Panc1 (cell line): ENCODE data around the gene DPM3. TPM values are rescaled to one million over a fixed set of nuclear protein-coding genes. Genes with fewer than 3 reads are reported as not detected.

Experiments used
- ATAC-seq: fragments of 200-7000 bp; cut with Tn5 transposase; 2 replicates; pipeline ENCODE4 v1.9.1; 2020; ENCODE audit warnings: mild to moderate bottlenecking, moderate library complexity
- BruUV-seq: library from RNA; stranded (reverse); fragments of 400-500 nt; replicated peaks from 2 replicates; lab custom pipeline; 2021; lab: Mats Ljungman, UMichigan
- CTCF ChIA-PET: fragments of 300-600 bp; sonication (Branson Sonifier 250); formaldehyde crosslinking; loops from one replicate; lab custom pipeline; 2022; ENCODE audit warnings: antibody characterized with exemption; lab: Charles Lee
- POLR2A ChIA-PET: fragments of 300-600 bp; sonication (Branson Sonifier 250); formaldehyde crosslinking; loops from one replicate; lab custom pipeline; 2022; ENCODE audit warnings: antibody characterized with exemption; lab: Charles Lee
- DNase-seq: peaks from one replicate; pipeline ENCODE4 v3.0.0-alpha.2; 2010; ENCODE audit warnings: low read depth, low spot score
- H3K27ac ChIP-seq: 2 replicates; pipeline ENCODE4 v1.5.1; 2011; ENCODE audit warnings: mild to moderate bottlenecking, low read length, inconsistent platforms
- H3K27me3 ChIP-seq: fragments of 200-500 bp; sonication (Bioruptor generic); 2 replicates; pipeline ENCODE4 v1.6.0; 2014; ENCODE audit warnings: low read length, inconsistent platforms; ENCODE audit not compliant: control insufficient read depth, insufficient read depth
- H3K36me3 ChIP-seq: fragments of 200-500 bp; sonication (Bioruptor generic); 2 replicates; pipeline ENCODE4 v1.5.1; 2014; ENCODE audit warnings: inconsistent platforms, mild to moderate bottlenecking, low read length, moderate library complexity; ENCODE audit not compliant: control insufficient read depth, insufficient read depth
- H3K4me1 ChIP-seq: 2 replicates; pipeline ENCODE4 v1.5.1; 2011; ENCODE audit warnings: inconsistent platforms, mild to moderate bottlenecking, low read length, moderate library complexity; ENCODE audit not compliant: control insufficient read depth, insufficient read depth
- H3K4me3 ChIP-seq, 2 experiments: 2 replicates each; pipeline ENCODE4 v1.5.1; 2011 to 2012; ENCODE audit warnings: low read depth in 2 of 2, low read length in 2 of 2, mild to moderate bottlenecking in 2 of 2, inconsistent platforms in 1 of 2, moderate library complexity in 1 of 2
- H3K9me3 ChIP-seq: fragments of 200-500 bp; sonication (Bioruptor generic); 2 replicates; pipeline ENCODE4 v1.5.1; 2014; ENCODE audit warnings: low read depth, mild to moderate bottlenecking, inconsistent platforms, low read length, moderate library complexity; ENCODE audit not compliant: control insufficient read depth, insufficient read depth
- CTCF ChIP-seq: fragments of 450-650 bp; IDR thresholded peaks from 2 replicates; pipeline ENCODE4 v1.5.1; 2017; ENCODE audit warnings: mild to moderate bottlenecking
- POLR2AphosphoS5 ChIP-seq: IDR thresholded peaks from 2 replicates; pipeline ENCODE4 v1.6.1; 2012; ENCODE audit warnings: mild to moderate bottlenecking, low read depth, low read length, moderate library complexity
- REST ChIP-seq, 2 experiments: IDR thresholded peaks; 2 replicates each; pipeline ENCODE4 v1.6.1; 2011 to 2012; ENCODE audit warnings: low read depth in 2 of 2, control low read depth in 1 of 2, low read length in 1 of 2, mild to moderate bottlenecking in 1 of 2, moderate library complexity in 1 of 2; ENCODE audit not compliant: insufficient read depth in 1 of 2
- SIN3A ChIP-seq: IDR thresholded peaks from 2 replicates; pipeline ENCODE4 v1.6.1; 2012; ENCODE audit warnings: low read depth, mild to moderate bottlenecking, low read length, moderate library complexity, borderline replicate concordance; ENCODE audit not compliant: insufficient read depth
- TCF7L2 ChIP-seq: IDR thresholded peaks from 2 replicates; pipeline ENCODE4 v1.6.1; 2011; ENCODE audit warnings: mild to moderate bottlenecking, low read depth, low read length, inconsistent platforms
- in situ Hi-C: cut with HindIII; loops from 2 replicates; pipeline ENCODE4 v1.10.0; 2016; ENCODE audit warnings: low sequenced_read_pairs, low pct_unique_long_range_greater_than_20kb
- intact Hi-C: fragments of 100-400 bp; cut with micrococcal nuclease; formaldehyde crosslinking; loops from one replicate; pipeline ENCODE4 v1.10.0; 2022; ENCODE audit not compliant: unreplicated experiment
- total RNA-seq: library from RNA; stranded (reverse); gene quantifications from one replicate; pipeline ENCODE4 v1.2.1, GENCODE V29; 2021; ENCODE audit not compliant: unreplicated experiment

The DPM3 gene
- total RNA-seq, 1 experiment from 2014 or later, result 66.0 TPM

GRCh38 chr1:155175927-155176371 lies 35.6 kb upstream of the DPM3 start:
- no peak overlapping the region for H3K4me3 ChIP-seq
- H3K36me3 ChIP-seq, result no peaks in the 10 kb centered on the region; the same call in 1 of the 2 replicates
- DNase-seq (no peak), ATAC-seq (peak; percentile 35; the same call in 1 of the 2 replicates)
- intact Hi-C loops, result no loop called here
- in situ Hi-C loops, result no loop called here
- no TSS peak for BruUV-seq
- H3K27me3 ChIP-seq, result no peaks in the 10 kb centered on the region
- TF ChIP-seq REST (IDR thresholded peaks at IDR 0.05; ENCODE audit: insufficient read depth in 1 of 2, low read depth in 2 of 2, low read length in 1 of 2) (no peak), TCF7L2 (no peak), CTCF (no peak; the same call in 1 of the 2 replicates)
- peaks cover 23% of the 10 kb centered on the region for H3K4me1 ChIP-seq
- no peaks in the 10 kb centered on the region for H3K9me3 ChIP-seq
- ChIA-PET POLR2A (interaction anchor here (0.8 kb wide), 1 partner anchor 32 kb away, joined by 3 read pairs; the partner anchor contains the start of gene MTX1), CTCF (interaction anchor here (1.9 kb wide), 1 partner anchor 17 kb away, joined by 14 read pairs; no protein-coding TSS in a partner anchor)
- no peak overlapping the region for H3K27ac ChIP-seq

- Histone ChIP-seq H3K9me3 (no peaks in the 10 kb centered on the region), H3K4me3 (no peak overlapping the region; a peak in 1 of 4 replicates), H3K4me1 (peaks cover 23% of the 10 kb centered on the region), H3K36me3 (no peaks in the 10 kb centered on the region; the same call in 1 of the 2 replicates), H3K27ac (no peak overlapping the region), H3K27me3 (no peaks in the 10 kb centered on the region)
- CTCF ChIA-PET, result interaction anchor here (0.6 to 1.9 kb wide), 4 partner anchors 18 to 1725 kb away, joined by 3 to 14 read pairs (median 5); partner anchors contain the start of gene THBS3
- DNase-seq (no peak), ATAC-seq (no peak)
- TF ChIP-seq REST (IDR thresholded peaks at IDR 0.05; ENCODE audit: insufficient read depth in 1 of 2, low read depth in 2 of 2, low read length in 1 of 2) (no peak), SIN3A (no peak), POLR2AphosphoS5 (no peak), TCF7L2 (no peak), CTCF (no peak)
- no TSS peak for BruUV-seq
- in situ Hi-C loops, result no loop called here
- POLR2A ChIA-PET, result interaction anchor here (0.8 to 2.5 kb wide), 2 partner anchors 18 to 33 kb away, joined by 3 to 18 read pairs; partner anchors contain the start of gene MTX1
- intact Hi-C loops, result no loop called here
Observed at GRCh38 chr1:155175281-155175926, 35.1 kb upstream of the DPM3 start.
